Measurements from ENCODE around the gene ESPL1. TPM values are rescaled to one million over a fixed set of nuclear protein-coding genes. Genes with fewer than 3 reads are reported as not detected.

ESPL1 gene
- total RNA-seq, 8 experiments from 2014 or later: 0.50 to 15.2 (median 0.66) TPM

Other genes starting within 250 kb of the ESPL1 start
- gene TNS2, start 218.2 kb upstream of the ESPL1 start, total RNA-seq: 10 to 100 TPM in 3 of 8 experiments, 1 to 10 TPM in 5; 3.4 to 24.6 (median 7.6) TPM
- 10 to 100 TPM; 10.8 to 40.1 (median 17.9) TPM for gene SPRYD3, start 188.9 kb upstream of the ESPL1 start, total RNA-seq
- 100 to 1,000 TPM in 1 of 8 experiments, 10 to 100 TPM in 1, 1 to 10 TPM in 4, under 1 TPM in 2; 0.41 to 480 (median 1.9) TPM for gene IGFBP6, start 170.6 kb upstream of the ESPL1 start, total RNA-seq
- 1 to 10 TPM in 2 of 8 experiments, not detected in 6; 1.0 to 1.8 TPM for gene SOAT2, start 164.8 kb upstream of the ESPL1 start, total RNA-seq
- gene ZNF740, start 87.6 kb upstream of the ESPL1 start, total RNA-seq: 10 to 100 TPM; 13.8 to 39.8 (median 19.1) TPM
- gene CSAD, start 87.4 kb upstream of the ESPL1 start, total RNA-seq: 100 to 1,000 TPM in 1 of 8 experiments, 10 to 100 TPM in 6, 1 to 10 TPM in 1; 8.0 to 106 (median 27.7) TPM
- 1 to 10 TPM in 3 of 8 experiments, under 1 TPM in 5; 0.05 to 1.6 (median 0.80) TPM for gene ITGB7, start 61.0 kb upstream of the ESPL1 start, total RNA-seq
- gene RARG, start 36.1 kb upstream of the ESPL1 start, total RNA-seq: 10 to 100 TPM in 3 of 8 experiments, 1 to 10 TPM in 4, under 1 TPM in 1; 0.33 to 37.3 (median 4.2) TPM
- gene PFDN5, start 27.2 kb downstream of the ESPL1 start, total RNA-seq: 1,000 to 10,000 TPM in 4 of 8 experiments, 100 to 1,000 TPM in 4; 433 to 1,182 (median 923) TPM
- 100 to 1,000 TPM in 1 of 8 experiments, 10 to 100 TPM in 7; 70.2 to 101 (median 87.1) TPM for gene MYG1, start 31.4 kb downstream of the ESPL1 start, total RNA-seq
- gene AAAS, start 53.3 kb downstream of the ESPL1 start, total RNA-seq: 100 to 1,000 TPM in 1 of 8 experiments, 10 to 100 TPM in 7; 46.8 to 111 (median 64.1) TPM
- 1 to 10 TPM in 1 of 8 experiments, under 1 TPM in 7; 0.14 to 1.4 (median 0.24) TPM for gene SP7, start 68.1 kb downstream of the ESPL1 start, total RNA-seq
- gene SP1, start 111.9 kb downstream of the ESPL1 start, total RNA-seq: 10 to 100 TPM; 17.2 to 56.3 (median 31.1) TPM
- 1 to 10 TPM in 1 of 8 experiments, under 1 TPM in 4, not detected in 3; 0.13 to 2.4 (median 0.38) TPM for gene AMHR2, start 155.6 kb downstream of the ESPL1 start, total RNA-seq
- 100 to 1,000 TPM in 3 of 8 experiments, 10 to 100 TPM in 5; 42.8 to 264 (median 79.4) TPM for gene PRR13, start 173.4 kb downstream of the ESPL1 start, total RNA-seq
- 100 to 1,000 TPM; 188 to 782 (median 284) TPM for gene PCBP2, start 183.8 kb downstream of the ESPL1 start, total RNA-seq
- gene MAP3K12, start 231.2 kb downstream of the ESPL1 start, total RNA-seq: 10 to 100 TPM; 17.2 to 90.3 (median 32.7) TPM
- 10 to 100 TPM; 24.8 to 56.9 (median 44.5) TPM for gene TARBP2, start 233.0 kb downstream of the ESPL1 start, total RNA-seq
- gene NPFF, start 239.2 kb downstream of the ESPL1 start, total RNA-seq: 1 to 10 TPM in 1 of 8 experiments, under 1 TPM in 1, not detected in 6; 0.78 to 2.2 TPM